ENCODE data around the gene SHISA9.

SHISA9 gene

GRCh38 chr16:13105427-13105826, 204.0 kb downstream of the SHISA9 start:
- H3K4me3 ChIP-seq (replicated peaks; ENCODE audit: insufficient read depth, low read length), result no peak overlapping the region
- no peak overlapping the region for H3K27ac ChIP-seq (replicated peaks)
- DNase-seq (ENCODE audit: low read depth in 1 of 2, low spot score in 1 of 2), result no peak
- no peaks in the 10 kb centered on the region for H3K27me3 ChIP-seq (ENCODE audit: insufficient read depth, poor library complexity, severe bottlenecking)
- TF ChIP-seq, protein P1, sequence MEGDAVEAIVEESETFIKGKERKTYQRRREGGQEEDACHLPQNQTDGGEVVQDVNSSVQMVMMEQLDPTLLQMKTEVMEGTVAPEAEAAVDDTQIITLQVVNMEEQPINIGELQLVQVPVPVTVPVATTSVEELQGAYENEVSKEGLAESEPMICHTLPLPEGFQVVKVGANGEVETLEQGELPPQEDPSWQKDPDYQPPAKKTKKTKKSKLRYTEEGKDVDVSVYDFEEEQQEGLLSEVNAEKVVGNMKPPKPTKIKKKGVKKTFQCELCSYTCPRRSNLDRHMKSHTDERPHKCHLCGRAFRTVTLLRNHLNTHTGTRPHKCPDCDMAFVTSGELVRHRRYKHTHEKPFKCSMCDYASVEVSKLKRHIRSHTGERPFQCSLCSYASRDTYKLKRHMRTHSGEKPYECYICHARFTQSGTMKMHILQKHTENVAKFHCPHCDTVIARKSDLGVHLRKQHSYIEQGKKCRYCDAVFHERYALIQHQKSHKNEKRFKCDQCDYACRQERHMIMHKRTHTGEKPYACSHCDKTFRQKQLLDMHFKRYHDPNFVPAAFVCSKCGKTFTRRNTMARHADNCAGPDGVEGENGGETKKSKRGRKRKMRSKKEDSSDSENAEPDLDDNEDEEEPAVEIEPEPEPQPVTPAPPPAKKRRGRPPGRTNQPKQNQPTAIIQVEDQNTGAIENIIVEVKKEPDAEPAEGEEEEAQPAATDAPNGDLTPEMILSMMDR (IDR thresholded peaks at IDR 0.05; ENCODE audit: insufficient read depth, low read length), result no peak
- TF ChIP-seq POLR2AphosphoS5 (IDR thresholded peaks at IDR 0.05; ENCODE audit: low read depth) (no peak), REST (IDR thresholded peaks at IDR 0.05; ENCODE audit: insufficient replicate concordance, low read depth) (no peak)

DNA sequence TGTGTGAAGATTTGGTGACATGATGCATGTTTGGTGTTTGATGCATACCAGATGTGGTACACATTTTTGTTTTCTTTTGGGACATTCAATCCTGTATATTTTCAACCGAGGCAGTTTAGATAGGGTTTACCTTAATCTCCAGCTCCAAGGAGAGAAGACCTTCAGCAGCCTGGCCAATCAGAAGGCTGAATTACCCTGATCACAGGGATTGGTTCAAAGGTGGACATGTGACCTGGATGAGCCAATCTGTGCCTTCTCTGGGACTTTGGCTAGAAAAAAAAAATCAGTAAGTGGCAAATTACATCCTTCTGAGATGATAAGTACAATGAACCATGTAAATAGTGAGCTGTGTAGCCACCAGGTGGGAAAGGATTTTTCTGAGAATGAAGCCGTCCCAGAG, 205.1 kb downstream of the SHISA9 start:
- Histone ChIP-seq H3K27ac (replicated peaks) (no peak overlapping the region), H3K27me3 (ENCODE audit: insufficient read depth, poor library complexity, severe bottlenecking) (no peaks in the 10 kb centered on the region), H3K4me3 (replicated peaks; ENCODE audit: insufficient read depth, low read length) (no peak overlapping the region)
- no peak for TF ChIP-seq SPI1 (IDR thresholded peaks at IDR 0.05; ENCODE audit: borderline replicate concordance, low read depth)
- TF ChIP-seq, protein P1 (IDR thresholded peaks at IDR 0.05; ENCODE audit: insufficient read depth, low read length), result no peak
- DNase-seq (ENCODE audit: low read depth in 1 of 2, low spot score in 1 of 2), result no peak

DNA sequence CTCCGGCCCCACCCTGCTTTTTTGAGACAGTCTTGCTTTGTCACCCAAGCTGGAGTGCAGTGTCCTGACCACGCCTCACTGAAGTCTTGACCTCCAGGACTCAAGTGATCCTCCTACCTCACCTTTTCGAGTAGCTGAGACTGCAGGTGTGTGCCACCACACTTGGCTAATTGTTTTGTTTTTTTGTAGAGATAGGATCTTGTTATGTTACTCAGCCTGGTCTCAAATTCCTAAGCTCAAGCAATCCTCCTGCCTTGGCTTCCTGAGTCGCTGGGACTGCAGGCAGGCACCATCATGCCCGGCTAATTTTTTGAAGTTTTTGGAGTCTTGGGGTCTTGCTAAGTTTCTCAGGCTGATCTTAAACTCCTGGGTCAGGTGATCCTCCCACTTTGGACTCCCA, 206.7 kb downstream of the SHISA9 start:
- Histone ChIP-seq H3K27me3 (ENCODE audit: insufficient read depth, poor library complexity, severe bottlenecking) (no peaks in the 10 kb centered on the region), H3K27ac (replicated peaks) (no peak overlapping the region), H3K4me3 (replicated peaks; ENCODE audit: insufficient read depth, low read length) (no peak overlapping the region)
- no peak for DNase-seq (ENCODE audit: low read depth in 1 of 2, low spot score in 1 of 2)
- TF ChIP-seq REST (IDR thresholded peaks at IDR 0.05; ENCODE audit: insufficient replicate concordance, low read depth), result no peak
- no peak for TF ChIP-seq SPI1 (IDR thresholded peaks at IDR 0.05; ENCODE audit: borderline replicate concordance, low read depth)
- no peak for TF ChIP-seq GABPA (IDR thresholded peaks at IDR 0.05; ENCODE audit: low read depth)
- TF ChIP-seq POLR2AphosphoS5 (IDR thresholded peaks at IDR 0.05; ENCODE audit: low read depth), result no peak
- TF ChIP-seq, protein P1 (IDR thresholded peaks at IDR 0.05; ENCODE audit: insufficient read depth, low read length), result no peak

- H3K27ac ChIP-seq (replicated peaks), result no peak overlapping the region
- TF ChIP-seq SPI1 (IDR thresholded peaks at IDR 0.05; ENCODE audit: borderline replicate concordance, low read depth) (no peak), POLR2AphosphoS5 (IDR thresholded peaks at IDR 0.05; ENCODE audit: low read depth) (no peak), GABPA (IDR thresholded peaks at IDR 0.05; ENCODE audit: low read depth) (no peak)
- TF ChIP-seq, protein P1 (IDR thresholded peaks at IDR 0.05; ENCODE audit: insufficient read depth, low read length), result no peak
- H3K27me3 ChIP-seq (ENCODE audit: insufficient read depth, poor library complexity, severe bottlenecking), result no peaks in the 10 kb centered on the region
- no peak overlapping the region for H3K4me3 ChIP-seq (replicated peaks; ENCODE audit: insufficient read depth, low read length)
- DNase-seq (ENCODE audit: low read depth in 1 of 2, low spot score in 1 of 2), result no peak
Observed at GRCh38 chr16:13109171-13109570, 207.8 kb downstream of the SHISA9 start.

All from HL-60 (cell line).